ENCODE data around the gene SLFNL1. TPM values are rescaled to one million over a fixed set of nuclear protein-coding genes. Genes with fewer than 3 reads are reported as not detected.

The SLFNL1 gene
- total RNA-seq, 2 donors from 2014 or later: 0.33 to 0.78 TPM

GRCh38 chr1:40973912-40974311 lies 47.6 kb downstream of the SLFNL1 start:
- intact Hi-C loops (cut with DNase I): no loop called here
- DNase-seq (no peak), ATAC-seq (no peak)
- Histone ChIP-seq H3K9me3 (no peaks in the 10 kb centered on the region), H3K27me3 (no peaks in the 10 kb centered on the region), H3K4me3 (no peak overlapping the region), H3K36me3 (replicated peaks in 1 of 2; ENCODE audit: insufficient read depth in 1 of 2, low read depth in 2 of 2) (no peaks in the 10 kb centered on the region), H3K4me1 (peaks cover 2% of the 10 kb centered on the region), H3K27ac (no peak overlapping the region)
- TF ChIP-seq CTCF (IDR thresholded peaks at IDR 0.05) (no peak), POLR2A (IDR thresholded peaks at IDR 0.05) (no peak)
- WGBS, 2 donors: 42 to 46% methylated on average over 2 of the region's 2 CpGs

- intact Hi-C loops (cut with DNase I): no loop called here
- ATAC-seq (no peak), DNase-seq (no peak)
- WGBS, 2 donors: 62 to 64% methylated on average over 1 of the region's 1 CpG
- H3K27ac ChIP-seq: no peak overlapping the region
- H3K4me3 ChIP-seq: no peak overlapping the region
- no peaks in the 10 kb centered on the region for H3K9me3 ChIP-seq
- TF ChIP-seq POLR2A (IDR thresholded peaks at IDR 0.05) (no peak), CTCF (IDR thresholded peaks at IDR 0.05) (no peak)
- H3K4me1 ChIP-seq: no peaks in the 10 kb centered on the region
- H3K27me3 ChIP-seq: no peaks in the 10 kb centered on the region
- H3K36me3 ChIP-seq (replicated peaks in 1 of 2; ENCODE audit: insufficient read depth in 1 of 2, low read depth in 2 of 2): no peaks in the 10 kb centered on the region
Observed at GRCh38 chr1:40971966-40972365, 49.6 kb downstream of the SLFNL1 start.

GRCh38 chr1:40969445-40969844 lies 52.1 kb downstream of the SLFNL1 start:
- intact Hi-C loops (cut with DNase I): no loop called here
- H3K36me3 ChIP-seq (replicated peaks in 1 of 2; ENCODE audit: insufficient read depth in 1 of 2, low read depth in 2 of 2): no peaks in the 10 kb centered on the region
- TF ChIP-seq POLR2A (IDR thresholded peaks at IDR 0.05) (no peak), CTCF (IDR thresholded peaks at IDR 0.05) (no peak)
- no peak for ATAC-seq
- H3K27ac ChIP-seq: no peak overlapping the region
- 90 to 93% methylated on average over 6 of the region's 6 CpGs for WGBS, 2 donors
- H3K9me3 ChIP-seq: no peaks in the 10 kb centered on the region
- H3K4me1 ChIP-seq: no peaks in the 10 kb centered on the region
- no peak overlapping the region for H3K4me3 ChIP-seq
- H3K27me3 ChIP-seq: no peaks in the 10 kb centered on the region
- DNase-seq: no peak

GRCh38 chr1:40966417-40966816 lies 55.1 kb downstream of the SLFNL1 start:
- TF ChIP-seq CTCF (IDR thresholded peaks at IDR 0.05) (no peak), POLR2A (IDR thresholded peaks at IDR 0.05) (no peak)
- H3K36me3 ChIP-seq (replicated peaks in 1 of 2; ENCODE audit: insufficient read depth in 1 of 2, low read depth in 2 of 2): no peaks in the 10 kb centered on the region
- no peaks in the 10 kb centered on the region for H3K4me1 ChIP-seq
- no peak overlapping the region for H3K4me3 ChIP-seq
- no peaks in the 10 kb centered on the region for H3K9me3 ChIP-seq
- ATAC-seq (no peak), DNase-seq (no peak)
- no peak overlapping the region for H3K27ac ChIP-seq
- H3K27me3 ChIP-seq: no peaks in the 10 kb centered on the region
- 75 to 81% methylated on average over 4 of the region's 4 CpGs for WGBS, 2 donors
- intact Hi-C loops (cut with DNase I): no loop called here

Other genes starting within 250 kb of the SLFNL1 start
- gene KCNQ4, start 237.9 kb downstream of the SLFNL1 start, total RNA-seq: 1 to 10 TPM; 1.8 to 4.0 TPM
- 100 to 1,000 TPM; 180 to 465 TPM for gene CITED4, start 159.4 kb downstream of the SLFNL1 start, total RNA-seq
- gene CTPS1, start 42.0 kb downstream of the SLFNL1 start, total RNA-seq: 10 to 100 TPM in 1 of 2 donors, 1 to 10 TPM in 1; 8.9 to 13.0 TPM
- 10 to 100 TPM; 25.4 to 33.3 TPM for gene SCMH1, start 220.6 kb upstream of the SLFNL1 start, total RNA-seq